Endodermal cell (in vitro differentiated cells): ENCODE measurements around the gene PEA15. TPM values are rescaled to one million over a fixed set of nuclear protein-coding genes. Genes with fewer than 3 reads are reported as not detected.

Experiments used
- DNase-seq: peaks from one replicate; pipeline ENCODE4 v3.0.0-alpha.2; 2017
- H3K27ac ChIP-seq: 2 replicates; pipeline ENCODE4 v1.5.1; 2013; ENCODE audit warnings: mild to moderate bottlenecking, low read depth, low read length, moderate library complexity
- H3K27me3 ChIP-seq: 2 replicates; pipeline ENCODE4 v1.6.1; 2013; ENCODE audit warnings: mild to moderate bottlenecking, low read length, moderate library complexity; ENCODE audit not compliant: insufficient read depth, control insufficient read depth, poor library complexity, severe bottlenecking
- H3K36me3 ChIP-seq: 2 replicates; pipeline ENCODE4 v1.7.0; 2013; ENCODE audit warnings: mild to moderate bottlenecking, low read length, moderate library complexity; ENCODE audit not compliant: control insufficient read depth, insufficient read depth
- H3K4me1 ChIP-seq: one replicate; pipeline ENCODE4 v1.7.0; 2013; ENCODE audit warnings: low read length; ENCODE audit not compliant: control insufficient read depth, insufficient read depth
- H3K4me3 ChIP-seq: 2 replicates; pipeline ENCODE4 v1.5.1; 2013; ENCODE audit warnings: mild to moderate bottlenecking, low read length, moderate library complexity
- H3K9ac ChIP-seq: 2 replicates; pipeline ENCODE4 v1.6.1; 2013; ENCODE audit warnings: mild to moderate bottlenecking, low read length, moderate library complexity; ENCODE audit not compliant: poor library complexity, severe bottlenecking; ENCODE audit errors: extremely low read depth
- H3K9me3 ChIP-seq: 2 replicates; pipeline ENCODE4 v1.6.1; 2013; ENCODE audit warnings: mild to moderate bottlenecking, low read length, moderate library complexity; ENCODE audit not compliant: control insufficient read depth
- H3K27ac Mint-ChIP-seq: 2 replicates; pipeline ENCODE4 v1.8.0; 2020; ENCODE audit warnings: mixed read lengths
- H3K27me3 Mint-ChIP-seq: 2 replicates; pipeline ENCODE4 v1.8.0; 2021; ENCODE audit warnings: mild to moderate bottlenecking, mixed read lengths; ENCODE audit not compliant: insufficient read depth
- H3K36me3 Mint-ChIP-seq: 2 replicates; pipeline ENCODE4 v1.8.0; 2020; ENCODE audit warnings: low read depth, mixed read lengths
- H3K4me1 Mint-ChIP-seq: 2 replicates; pipeline ENCODE4 v1.8.0; 2020; ENCODE audit warnings: mixed read lengths
- H3K4me3 Mint-ChIP-seq: 2 replicates; pipeline ENCODE4 v1.8.0; 2020; ENCODE audit warnings: mild to moderate bottlenecking, moderate library complexity, mixed read lengths
- H3K9me3 Mint-ChIP-seq: 2 replicates; pipeline ENCODE4 v1.8.0; 2020; ENCODE audit warnings: mild to moderate bottlenecking, mixed read lengths
- WGBS, 2 experiments: methylation state at CpG; one replicate each; pipeline versions ENCODE4 v1.1.5 to v1.1.7; 2013; ENCODE audit warnings: missing lambda C conversion rate in 2 of 2, mixed read lengths in 1 of 2; ENCODE audit not compliant: insufficient coverage in 1 of 2, insufficient read length in 1 of 2; 5-methylcytosine and 5-hydroxymethylcytosine counted together
- total RNA-seq, 2 donors: library from RNA; stranded (reverse); fragmentation: NEBNext Ultra II Directional in 1 of 2; extraction: Animal tissue kit (Norgen Biotek cat#: 25700) in 1 of 2; gene quantifications; 2 replicates in 1 of 2; 3 replicates in 1 of 2; pipeline ENCODE4 v1.2.1, GENCODE V29; 2021
- TF ChIP-seq, protein P1 (sequence below): fragments of 200-600 bp; sonication (generic); conservative IDR thresholded peaks from 2 replicates; pipeline ENCODE4 v1.5.0; 2021; ENCODE audit warnings: antibody characterized with exemption, mild to moderate bottlenecking

PEA15 gene
- total RNA-seq, 2 donors from 2014 or later, result 55.9 to 56.3 TPM

DNA sequence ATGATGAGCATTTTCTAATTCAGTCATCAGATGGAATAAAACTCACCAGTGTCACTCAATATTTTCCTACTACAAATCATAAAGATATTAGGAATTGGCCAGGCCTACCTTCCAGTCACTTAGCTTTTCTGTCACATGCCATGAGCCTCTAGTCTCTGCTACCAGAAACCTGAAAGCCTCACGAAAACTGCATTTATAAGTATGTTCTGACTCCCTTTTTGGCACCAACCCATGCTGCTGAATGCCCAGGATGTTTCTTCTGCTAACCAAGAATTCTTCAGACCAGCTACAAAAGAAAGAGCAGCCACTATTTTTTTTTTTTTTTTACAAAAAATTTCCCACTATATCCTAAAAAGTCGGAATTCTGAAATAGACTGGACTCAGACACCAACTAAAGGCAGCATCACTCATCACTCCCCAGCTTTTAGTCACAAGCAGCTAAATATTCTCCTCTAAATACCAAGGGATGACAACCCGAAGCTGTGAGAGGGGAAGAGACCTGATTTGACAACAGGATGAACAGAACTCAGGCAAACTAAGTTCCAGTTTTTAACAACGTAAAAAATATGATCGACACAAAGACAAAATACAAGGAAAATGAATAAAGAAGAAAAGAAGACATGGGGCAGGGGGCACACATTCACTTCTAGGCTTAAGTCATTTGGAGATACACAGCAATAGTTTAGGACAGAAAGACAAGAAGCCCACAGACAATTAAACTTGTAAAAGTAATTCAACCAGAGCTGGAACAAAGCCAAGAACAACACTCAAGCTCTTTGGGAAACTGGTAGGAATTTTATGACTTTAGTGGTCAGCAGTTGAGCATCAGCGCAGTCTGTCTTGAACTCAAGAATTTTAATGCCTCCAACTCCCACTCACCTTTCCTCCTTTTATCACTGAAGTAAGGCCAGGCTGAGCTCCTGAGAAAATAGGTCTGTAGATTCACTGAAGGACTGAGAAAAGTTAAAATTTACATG lies 55.5 kb downstream of the PEA15 start:
- Mint-ChIP-seq H3K4me3 (peak overlapping the region; percentile 100), H3K27me3 (no peaks in the 10 kb centered on the region), H3K9me3 (no peaks in the 10 kb centered on the region), H3K27ac (peak overlapping the region; percentile 99), H3K4me1 (peaks cover 42% of the 10 kb centered on the region), H3K36me3 (peaks cover 13% of the 10 kb centered on the region)
- TF ChIP-seq, protein P1, sequence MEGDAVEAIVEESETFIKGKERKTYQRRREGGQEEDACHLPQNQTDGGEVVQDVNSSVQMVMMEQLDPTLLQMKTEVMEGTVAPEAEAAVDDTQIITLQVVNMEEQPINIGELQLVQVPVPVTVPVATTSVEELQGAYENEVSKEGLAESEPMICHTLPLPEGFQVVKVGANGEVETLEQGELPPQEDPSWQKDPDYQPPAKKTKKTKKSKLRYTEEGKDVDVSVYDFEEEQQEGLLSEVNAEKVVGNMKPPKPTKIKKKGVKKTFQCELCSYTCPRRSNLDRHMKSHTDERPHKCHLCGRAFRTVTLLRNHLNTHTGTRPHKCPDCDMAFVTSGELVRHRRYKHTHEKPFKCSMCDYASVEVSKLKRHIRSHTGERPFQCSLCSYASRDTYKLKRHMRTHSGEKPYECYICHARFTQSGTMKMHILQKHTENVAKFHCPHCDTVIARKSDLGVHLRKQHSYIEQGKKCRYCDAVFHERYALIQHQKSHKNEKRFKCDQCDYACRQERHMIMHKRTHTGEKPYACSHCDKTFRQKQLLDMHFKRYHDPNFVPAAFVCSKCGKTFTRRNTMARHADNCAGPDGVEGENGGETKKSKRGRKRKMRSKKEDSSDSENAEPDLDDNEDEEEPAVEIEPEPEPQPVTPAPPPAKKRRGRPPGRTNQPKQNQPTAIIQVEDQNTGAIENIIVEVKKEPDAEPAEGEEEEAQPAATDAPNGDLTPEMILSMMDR, result no peak
- Histone ChIP-seq H3K36me3 (peaks cover 5% of the 10 kb centered on the region), H3K4me3 (peak overlapping the region; percentile 95), H3K9me3 (no peaks in the 10 kb centered on the region), H3K27ac (no peak overlapping the region), H3K27me3 (no peaks in the 10 kb centered on the region), H3K4me1 (peaks cover 6% of the 10 kb centered on the region), H3K9ac (peak overlapping the region; percentile 99)
- 77 to 85% methylated on average over 3 to 6 of the region's 6 CpGs for WGBS, 2 experiments
- no peak for DNase-seq

DNA sequence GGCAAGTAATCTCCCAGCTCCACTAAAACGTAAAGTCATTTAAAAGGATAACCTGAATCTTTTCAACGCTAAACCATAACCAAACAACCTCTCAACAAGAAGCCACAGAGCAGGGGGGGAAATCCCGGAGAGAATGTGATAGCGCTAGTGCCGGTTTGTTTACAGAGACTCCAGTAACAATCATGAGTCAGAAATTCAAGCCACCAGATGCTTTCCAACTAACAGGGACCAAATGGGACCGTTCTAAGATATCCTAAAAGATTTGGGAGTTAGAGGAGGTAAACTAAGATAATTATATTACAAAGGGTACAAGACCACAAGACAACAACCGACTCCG lies 56.3 kb downstream of the PEA15 start:
- no peaks in the 10 kb centered on the region for H3K9me3 ChIP-seq
- H3K36me3 Mint-ChIP-seq, result peaks cover 13% of the 10 kb centered on the region
- H3K27me3 Mint-ChIP-seq, result peaks cover under 1% of the 10 kb centered on the region
- peak overlapping the region; percentile 95 for H3K4me3 ChIP-seq
- peak overlapping the region; percentile 92 for H3K27ac ChIP-seq
- H3K27me3 ChIP-seq, result no peaks in the 10 kb centered on the region
- 0% methylated on average over 4 to 8 of the region's 8 CpGs for WGBS, 2 experiments
- TF ChIP-seq, protein P1, result no peak
- no peaks in the 10 kb centered on the region for H3K9me3 Mint-ChIP-seq
- H3K4me3 Mint-ChIP-seq, result peak overlapping the region; percentile 100
- H3K4me1 ChIP-seq, result peaks cover 6% of the 10 kb centered on the region
- peaks cover 34% of the 10 kb centered on the region for H3K4me1 Mint-ChIP-seq
- peak overlapping the region; percentile 99 for H3K27ac Mint-ChIP-seq
- H3K36me3 ChIP-seq, result peaks cover 5% of the 10 kb centered on the region
- DNase-seq, result peak; percentile 80
- H3K9ac ChIP-seq, result peak overlapping the region; percentile 99

- peak within 1 kb of the TSS; percentile 92 for H3K27ac ChIP-seq
- Mint-ChIP-seq H3K27ac (peak within 1 kb of the TSS; percentile 99), H3K4me1 (peaks cover 31% of the 10 kb centered on the region), H3K27me3 (peaks cover 2% of the 10 kb centered on the region), H3K36me3 (peaks cover 13% of the 10 kb centered on the region), H3K4me3 (peak within 1 kb of the TSS; percentile 100), H3K9me3 (no peaks in the 10 kb centered on the region)
- H3K9ac ChIP-seq, result peak within 1 kb of the TSS; percentile 99
- peaks cover 5% of the 10 kb centered on the region for H3K36me3 ChIP-seq
- 0% methylated on average over 30 to 67 of the region's 67 CpGs for WGBS, 2 experiments
- DNase-seq, result peak; percentile 99
- TF ChIP-seq, protein P1, result no peak
- peak within 1 kb of the TSS; percentile 95 for H3K4me3 ChIP-seq
- no peaks in the 10 kb centered on the region for H3K27me3 ChIP-seq
- H3K9me3 ChIP-seq, result no peaks in the 10 kb centered on the region
- H3K4me1 ChIP-seq, result peaks cover 6% of the 10 kb centered on the region
These were observed 57.0 kb downstream of the PEA15 start, which contains the start of gene DCAF8 for GRCh38 chr1:160261893-160262794. TSS of gene DCAF8 (minus strand) at chr1:160262549. CDS start at chr1:160244008, 18,541 bp downstream.
